Activated naive CD4-positive, alpha-beta T cell (primary cell): ENCODE results near the gene NKAP.
"Not testable (repeated sequence)": the region's sequence is repeated elsewhere in the genome, so short reads cannot be mapped to it uniquely, and the experiment has no call there.

Experiments used
- DNase-seq, 4 experiments: peaks; one replicate each; lab custom pipeline; 2025; lab: John Stamatoyannopoulos, UW

Gene NKAP

GRCh38 chrX:119935215-119935874 lies 8.2 kb downstream of the NKAP start:
- no peak for DNase-seq

GRCh38 chrX:119922391-119922790 lies 21.2 kb downstream of the NKAP start:
- DNase-seq: not testable (repeated sequence)

- no peak for DNase-seq
Observed at GRCh38 chrX:119919835-119920585, 23.5 kb downstream of the NKAP start.

- DNase-seq: no peak
Observed at GRCh38 chrX:119917877-119918276, 25.7 kb downstream of the NKAP start.

- DNase-seq: no peak
Observed at GRCh38 chrX:119916310-119916709, 27.2 kb downstream of the NKAP start.

GRCh38 chrX:119900976-119901375 lies 42.6 kb downstream of the NKAP start:
- no peak for DNase-seq

GRCh38 chrX:119899125-119899524 lies 44.4 kb downstream of the NKAP start:
- DNase-seq: no peak

GRCh38 chrX:119895843-119896326 lies 47.7 kb downstream of the NKAP start, which contains the start of gene AKAP14:
TSS of gene AKAP14 (plus strand) at chrX:119895893. CDS start at chrX:119903224, 7,331 bp downstream.
- no peak for DNase-seq

GRCh38 chrX:119891961-119892692 lies 51.4 kb downstream of the NKAP start:
- not testable (repeated sequence) for DNase-seq

GRCh38 chrX:119890626-119891025 lies 52.9 kb downstream of the NKAP start:
- DNase-seq: not testable (repeated sequence)

- DNase-seq: peak; percentile 0 to 22 (median 4)
Observed at GRCh38 chrX:119887721-119888425, 55.7 kb downstream of the NKAP start.

- no peak for DNase-seq
Observed at GRCh38 chrX:119885554-119886428, 57.8 kb downstream of the NKAP start.

- no peak for DNase-seq
Observed at GRCh38 chrX:119880552-119881437, 62.8 kb downstream of the NKAP start.

- DNase-seq: no peak
Observed at GRCh38 chrX:119880076-119880475, 63.5 kb downstream of the NKAP start.

GRCh38 chrX:119878740-119879139 lies 64.8 kb downstream of the NKAP start:
- no peak for DNase-seq

GRCh38 chrX:119871599-119872395 lies 71.8 kb downstream of the NKAP start, which contains the start of the genes NDUFA1 and RNF113A:
TSS of gene NDUFA1 (plus strand) at chrX:119871832. CDS start at chrX:119871912, 80 bp downstream.
TSS of gene RNF113A (minus strand) at chrX:119871733. CDS start at chrX:119871613, 120 bp downstream.
- peak; percentile 42 to 78 (median 61) for DNase-seq

GRCh38 chrX:119871245-119871598 lies 72.3 kb downstream of the NKAP start:
- DNase-seq: no peak
